ENCODE measurements around the gene B4GALNT2. TPM values are rescaled to one million over a fixed set of nuclear protein-coding genes. Genes with fewer than 3 reads are reported as not detected.

Gene B4GALNT2
- total RNA-seq, 3 donors from 2014 or later (not counting 1 experiment from before 2014, with no cell fraction given) = 0.05 TPM; not detected in 1

DNA sequence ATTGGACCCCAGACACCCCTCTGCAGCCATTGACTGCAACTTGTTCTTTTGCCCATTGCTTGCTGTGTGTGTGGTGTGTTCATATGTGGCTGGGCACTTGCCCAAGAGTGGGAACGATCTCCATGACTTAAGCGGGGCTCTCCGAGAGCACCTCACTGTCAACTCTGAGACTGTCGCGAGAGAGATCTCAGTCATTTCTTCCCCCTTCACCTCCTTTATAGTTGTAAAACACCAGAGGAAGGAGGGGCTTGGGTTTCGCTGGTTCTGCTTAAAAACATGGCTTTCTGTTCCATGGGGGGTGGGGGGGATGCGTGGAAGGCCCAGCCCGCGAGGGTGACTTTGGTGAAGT lies 90.6 kb downstream of the B4GALNT2 start:
- peaks cover 41 to 82% of the 10 kb centered on the region in 2 donors for H3K4me1 Mint-ChIP-seq
- ATAC-seq (no peak), DNase-seq (no peak)
- peak overlapping the region; percentile 87 for H3K4me3 Mint-ChIP-seq
- Histone ChIP-seq H3K4me3 (ENCODE audit: low read length) (no peak overlapping the region), H3K4me1 (ENCODE audit: control insufficient read depth, insufficient read depth, low read length) (peaks cover 91% of the 10 kb centered on the region), H3K27me3 (ENCODE audit: control insufficient read depth, insufficient read depth, low read length) (no peaks in the 10 kb centered on the region), H3K27ac (ENCODE audit: low read length) (no peak overlapping the region), H3K36me3 (ENCODE audit: control insufficient read depth, insufficient read depth, low read length) (peaks cover 25% of the 10 kb centered on the region), H3K9me3 (ENCODE audit: control insufficient read depth, insufficient read depth, low read length) (no peaks in the 10 kb centered on the region)
- TF ChIP-seq, protein P1, sequence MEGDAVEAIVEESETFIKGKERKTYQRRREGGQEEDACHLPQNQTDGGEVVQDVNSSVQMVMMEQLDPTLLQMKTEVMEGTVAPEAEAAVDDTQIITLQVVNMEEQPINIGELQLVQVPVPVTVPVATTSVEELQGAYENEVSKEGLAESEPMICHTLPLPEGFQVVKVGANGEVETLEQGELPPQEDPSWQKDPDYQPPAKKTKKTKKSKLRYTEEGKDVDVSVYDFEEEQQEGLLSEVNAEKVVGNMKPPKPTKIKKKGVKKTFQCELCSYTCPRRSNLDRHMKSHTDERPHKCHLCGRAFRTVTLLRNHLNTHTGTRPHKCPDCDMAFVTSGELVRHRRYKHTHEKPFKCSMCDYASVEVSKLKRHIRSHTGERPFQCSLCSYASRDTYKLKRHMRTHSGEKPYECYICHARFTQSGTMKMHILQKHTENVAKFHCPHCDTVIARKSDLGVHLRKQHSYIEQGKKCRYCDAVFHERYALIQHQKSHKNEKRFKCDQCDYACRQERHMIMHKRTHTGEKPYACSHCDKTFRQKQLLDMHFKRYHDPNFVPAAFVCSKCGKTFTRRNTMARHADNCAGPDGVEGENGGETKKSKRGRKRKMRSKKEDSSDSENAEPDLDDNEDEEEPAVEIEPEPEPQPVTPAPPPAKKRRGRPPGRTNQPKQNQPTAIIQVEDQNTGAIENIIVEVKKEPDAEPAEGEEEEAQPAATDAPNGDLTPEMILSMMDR (IDR thresholded peaks at IDR 0.05) = no peak
- H3K9me3 Mint-ChIP-seq = no peaks in the 10 kb centered on the region
- peak overlapping the region; percentile 85 to 88 for H3K27ac Mint-ChIP-seq
- no peaks in the 10 kb centered on the region for H3K36me3 Mint-ChIP-seq
- intact Hi-C loops (cut with micrococcal nuclease) = loop anchor here (10.0 kb wide), 1 partner anchor 142 kb away; the partner anchor contains the start of gene ZNF652
- WGBS (ENCODE audit: insufficient coverage) = 22% methylated on average over 4 of the region's 9 CpGs
- no peaks in the 10 kb centered on the region for H3K27me3 Mint-ChIP-seq (ENCODE audit: low read depth in 2 of 2)

DNA sequence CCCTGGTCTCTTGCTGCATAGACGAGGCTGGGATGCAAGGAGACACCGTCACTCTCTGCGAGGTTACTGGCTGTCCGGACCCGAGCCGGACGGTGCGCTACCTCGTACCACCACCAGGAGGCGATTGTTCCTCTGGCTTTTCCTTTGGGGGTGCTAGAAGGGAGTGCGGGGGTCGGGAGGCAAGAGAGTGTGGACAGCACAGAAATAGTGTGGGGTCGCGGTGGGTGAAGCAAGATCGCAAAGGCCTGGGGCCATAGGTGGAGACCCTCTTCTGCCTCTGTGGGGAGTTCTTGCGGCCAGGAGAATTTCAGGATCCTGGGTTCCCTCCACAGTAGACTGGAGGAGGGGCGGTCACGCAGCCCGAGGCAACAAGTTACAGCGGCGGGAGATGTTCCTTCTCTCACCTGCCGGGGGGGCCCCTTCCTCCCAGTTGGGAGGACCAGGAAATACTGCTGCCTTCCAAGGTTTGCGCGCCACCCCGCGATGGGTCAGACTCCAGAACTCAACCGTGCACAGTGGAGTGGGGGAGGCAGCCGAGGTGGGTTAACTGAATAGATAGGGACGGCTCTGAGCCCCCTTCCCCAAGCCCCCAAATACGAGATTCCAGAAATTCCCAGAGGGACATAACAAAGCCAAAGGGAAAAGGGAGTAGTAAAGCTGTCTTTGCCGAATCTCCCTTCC lies 91.1 kb downstream of the B4GALNT2 start:
- peaks cover 86% of the 10 kb centered on the region for H3K4me1 ChIP-seq (ENCODE audit: control insufficient read depth, insufficient read depth, low read length)
- H3K27ac ChIP-seq (ENCODE audit: low read length) = no peak overlapping the region
- Mint-ChIP-seq H3K9me3 (no peaks in the 10 kb centered on the region), H3K4me1 (peaks cover 36 to 77% of the 10 kb centered on the region in 2 donors), H3K36me3 (no peaks in the 10 kb centered on the region), H3K27me3 (ENCODE audit: low read depth in 2 of 2) (no peaks in the 10 kb centered on the region), H3K27ac (peak overlapping the region; percentile 85 to 88), H3K4me3 (peak overlapping the region; percentile 87)
- intact Hi-C loops (cut with micrococcal nuclease) = loop anchor here (10.0 kb wide), 1 partner anchor 141 kb away; the partner anchor contains the start of gene ZNF652
- peak overlapping the region; percentile 32 for H3K4me3 ChIP-seq (ENCODE audit: low read length)
- DNase-seq (peak; percentile 67 to 77), ATAC-seq (peak in 1 of 3 donors; percentile 19)
- TF ChIP-seq, protein P1 (IDR thresholded peaks at IDR 0.05) = peak; percentile 93
- peaks cover 25% of the 10 kb centered on the region for H3K36me3 ChIP-seq (ENCODE audit: control insufficient read depth, insufficient read depth, low read length)
- H3K27me3 ChIP-seq (ENCODE audit: control insufficient read depth, insufficient read depth, low read length) = no peaks in the 10 kb centered on the region
- no peaks in the 10 kb centered on the region for H3K9me3 ChIP-seq (ENCODE audit: control insufficient read depth, insufficient read depth, low read length)
- WGBS (ENCODE audit: insufficient coverage) = 4% methylated on average over 27 of the region's 31 CpGs

GRCh38 chr17:49224198-49224996 lies 91.8 kb downstream of the B4GALNT2 start:
- Mint-ChIP-seq H3K9me3 (no peaks in the 10 kb centered on the region), H3K27ac (peak overlapping the region; percentile 85 to 88), H3K36me3 (no peaks in the 10 kb centered on the region), H3K27me3 (ENCODE audit: low read depth in 2 of 2) (no peaks in the 10 kb centered on the region), H3K4me1 (peaks cover 31 to 75% of the 10 kb centered on the region in 2 donors), H3K4me3 (peak overlapping the region; percentile 87)
- Histone ChIP-seq H3K27ac (ENCODE audit: low read length) (peak overlapping the region; percentile 54), H3K4me1 (ENCODE audit: control insufficient read depth, insufficient read depth, low read length) (peaks cover 80% of the 10 kb centered on the region), H3K4me3 (ENCODE audit: low read length) (peak overlapping the region; percentile 32), H3K9me3 (ENCODE audit: control insufficient read depth, insufficient read depth, low read length) (no peaks in the 10 kb centered on the region), H3K27me3 (ENCODE audit: control insufficient read depth, insufficient read depth, low read length) (no peaks in the 10 kb centered on the region), H3K36me3 (ENCODE audit: control insufficient read depth, insufficient read depth, low read length) (peaks cover 25% of the 10 kb centered on the region)
- 2% methylated on average over 95 of the region's 95 CpGs for WGBS (ENCODE audit: insufficient coverage)
- peak; percentile 68 to 76 for DNase-seq
- TF ChIP-seq, protein P1 (IDR thresholded peaks at IDR 0.05) = no peak
- ATAC-seq = peak; percentile 41 to 68 (median 62)
- intact Hi-C loops (cut with micrococcal nuclease) = loop anchor here (10.0 kb wide), 1 partner anchor 140 kb away; the partner anchor contains the start of gene ZNF652

Data from natural killer cell (primary cell).